ENCODE measurements around the gene MSANTD1. TPM values are rescaled to one million over a fixed set of nuclear protein-coding genes. Genes with fewer than 3 reads are reported as not detected.
A peak's percentile ranks its signal among the peaks of the same experiment; 100 is the strongest.

The MSANTD1 gene
- total RNA-seq, 1 experiment from 2014 or later, result 0.06 TPM

- no peak for DNase-seq (ENCODE audit: low read depth)
These were observed 14.3 kb downstream of the MSANTD1 start for GRCh38 chr4:3263053-3263875.

GRCh38 chr4:3263876-3264193 lies 14.9 kb downstream of the MSANTD1 start:
- DNase-seq (ENCODE audit: low read depth), result no peak

GRCh38 chr4:3266076-3266475 lies 17.1 kb downstream of the MSANTD1 start:
- DNase-seq (ENCODE audit: low read depth), result no peak

- DNase-seq (ENCODE audit: low read depth), result no peak
These were observed 18.8 kb downstream of the MSANTD1 start for GRCh38 chr4:3267576-3268394.

GRCh38 chr4:3268395-3269104 lies 19.6 kb downstream of the MSANTD1 start:
- DNase-seq (ENCODE audit: low read depth), result no peak

- DNase-seq (ENCODE audit: low read depth), result no peak
These were observed 20.4 kb downstream of the MSANTD1 start for GRCh38 chr4:3269105-3269927.

GRCh38 chr4:3269991-3270611 lies 21.1 kb downstream of the MSANTD1 start:
- no peak for DNase-seq (ENCODE audit: low read depth)

- no peak for DNase-seq (ENCODE audit: low read depth)
These were observed 22.2 kb downstream of the MSANTD1 start for GRCh38 chr4:3271131-3271530.

GRCh38 chr4:3276986-3277385 lies 28.0 kb downstream of the MSANTD1 start:
- peak; percentile 81 for DNase-seq (ENCODE audit: low read depth)

- no peak for DNase-seq (ENCODE audit: low read depth)
These were observed 31.5 kb downstream of the MSANTD1 start for GRCh38 chr4:3280466-3280865.

- no peak for DNase-seq (ENCODE audit: low read depth)
These were observed 34.5 kb downstream of the MSANTD1 start for GRCh38 chr4:3283483-3283882.

GRCh38 chr4:3283916-3284315 lies 35.0 kb downstream of the MSANTD1 start:
- DNase-seq (ENCODE audit: low read depth), result no peak

- DNase-seq (ENCODE audit: low read depth), result no peak
These were observed 36.0 kb downstream of the MSANTD1 start for GRCh38 chr4:3284734-3285557.

GRCh38 chr4:3285558-3286334 lies 36.8 kb downstream of the MSANTD1 start:
- DNase-seq (ENCODE audit: low read depth), result no peak

GRCh38 chr4:3286335-3287175 lies 37.6 kb downstream of the MSANTD1 start:
- no peak for DNase-seq (ENCODE audit: low read depth)

GRCh38 chr4:3287271-3287971 lies 38.5 kb downstream of the MSANTD1 start:
- no peak for DNase-seq (ENCODE audit: low read depth)

GRCh38 chr4:3287972-3288570 lies 39.1 kb downstream of the MSANTD1 start:
- no peak for DNase-seq (ENCODE audit: low read depth)
